NCI-H1694 treated with DMSO at 0.1 percent for 48 hours (cell line): ENCODE measurements around the gene LINGO3.
A peak's percentile ranks its signal among the peaks of the same experiment; 100 is the strongest.

Source experiments
- DNase-seq: peaks from one replicate; lab custom pipeline; 2025; lab: John Stamatoyannopoulos, UW

LINGO3 gene

GRCh38 chr19:2305452-2306280 lies 2.3 kb downstream of the LINGO3 start:
- no peak for DNase-seq

GRCh38 chr19:2303211-2303798 lies 4.6 kb downstream of the LINGO3 start:
- DNase-seq, result no peak

GRCh38 chr19:2302319-2303210 lies 5.4 kb downstream of the LINGO3 start:
- DNase-seq, result no peak

GRCh38 chr19:2300533-2300932 lies 7.4 kb downstream of the LINGO3 start:
- DNase-seq, result no peak

- DNase-seq, result no peak
Observed at GRCh38 chr19:2296141-2296540, 11.8 kb downstream of the LINGO3 start.

GRCh38 chr19:2294687-2295335 lies 13.1 kb downstream of the LINGO3 start:
- peak; percentile 5 for DNase-seq

- no peak for DNase-seq
Observed at GRCh38 chr19:2291185-2291751, 16.7 kb downstream of the LINGO3 start.

- DNase-seq, result no peak
Observed at GRCh38 chr19:2290441-2291184, 17.3 kb downstream of the LINGO3 start.

GRCh38 chr19:2289714-2290435 lies 18.1 kb downstream of the LINGO3 start:
- DNase-seq, result no peak

GRCh38 chr19:2288818-2289713 lies 18.9 kb downstream of the LINGO3 start:
- no peak for DNase-seq

GRCh38 chr19:2288338-2288817 lies 19.6 kb downstream of the LINGO3 start:
- peak; percentile 81 for DNase-seq

GRCh38 chr19:2287585-2288337 lies 20.2 kb downstream of the LINGO3 start:
- no peak for DNase-seq

GRCh38 chr19:2286402-2287140 lies 21.4 kb downstream of the LINGO3 start:
- no peak for DNase-seq

GRCh38 chr19:2283835-2284507 lies 24.0 kb downstream of the LINGO3 start:
- DNase-seq, result no peak

- no peak for DNase-seq
Observed at GRCh38 chr19:2282862-2283237, 25.1 kb downstream of the LINGO3 start.

GRCh38 chr19:2282062-2282861 lies 25.7 kb downstream of the LINGO3 start, which contains the start of gene PEAK3:
Gene PEAK3, minus strand, starts transcription at chr19:2282175. Its CDS starts 1,244 bp downstream, at chr19:2280931.
- no peak for DNase-seq
